IMR-90 (cell line): ENCODE data around the gene RFTN1. TPM values are rescaled to one million over a fixed set of nuclear protein-coding genes. Genes with fewer than 3 reads are reported as not detected.

Experiments used
- ATAC-seq: fragments of 200-7000 bp; cut with Tn5 transposase; 2 replicates; pipeline ENCODE4 v1.9.1; 2020; ENCODE audit warnings: low read depth, mild to moderate bottlenecking, moderate library complexity
- BruUV-seq: library from RNA; stranded (reverse); fragments of 400-500 nt; replicated peaks from 2 replicates; lab custom pipeline; 2021; lab: Mats Ljungman, UMichigan
- CTCF ChIA-PET: fragments of 300-600 bp; formaldehyde crosslinking; extraction: SDS; loops from one replicate; lab custom pipeline; 2021; ENCODE audit warnings: antibody characterized with exemption; lab: Yijun Ruan, JAX
- POLR2A ChIA-PET: fragments of 300-600 bp; sonication (Branson Sonifier 250); formaldehyde crosslinking; loops from one replicate; lab custom pipeline; 2022; ENCODE audit warnings: antibody characterized with exemption; ENCODE audit not compliant: unreplicated experiment; lab: Charles Lee
- DNase-seq: peaks from one replicate; pipeline ENCODE4 v3.0.0; 2013
- H2AFZ ChIP-seq: replicated peaks from 2 replicates; pipeline ENCODE3; 2013; ENCODE audit warnings: low read length, mild to moderate bottlenecking; ENCODE audit not compliant: poor library complexity
- H2AK5ac ChIP-seq: 2 replicates; pipeline ENCODE4 v1.6.1; 2013; ENCODE audit warnings: low read depth, low read length, inconsistent platforms
- H2AK9ac ChIP-seq: replicated peaks from 2 replicates; pipeline ENCODE3; 2013; ENCODE audit warnings: mild to moderate bottlenecking, low read depth, low read length, moderate library complexity; ENCODE audit not compliant: poor library complexity
- H2BK120ac ChIP-seq: 2 replicates; pipeline ENCODE4 v1.6.1; 2013; ENCODE audit warnings: low read depth, low read length, inconsistent platforms
- H2BK15ac ChIP-seq: 3 replicates; pipeline ENCODE4 v1.6.1; 2013; ENCODE audit warnings: low read depth, low read length, inconsistent platforms
- H2BK20ac ChIP-seq: 2 replicates; pipeline ENCODE4 v1.6.1; 2013; ENCODE audit warnings: low read depth, mild to moderate bottlenecking, inconsistent platforms, low read length, moderate library complexity
- H2BK5ac ChIP-seq: 2 replicates; pipeline ENCODE4 v1.6.1; 2013; ENCODE audit warnings: mild to moderate bottlenecking, low read depth, low read length, inconsistent platforms; ENCODE audit not compliant: poor library complexity, severe bottlenecking
- H3K14ac ChIP-seq: replicated peaks from 2 replicates; pipeline ENCODE4 v1.6.1; 2013; ENCODE audit warnings: low read depth, low read length, inconsistent platforms
- H3K18ac ChIP-seq: 2 replicates; pipeline ENCODE4 v1.6.1; 2013; ENCODE audit warnings: low read depth, low read length, control low read depth
- H3K23ac ChIP-seq: 2 replicates; pipeline ENCODE4 v1.6.1; 2013; ENCODE audit warnings: low read depth, low read length, inconsistent platforms
- H3K27ac ChIP-seq: 2 replicates; pipeline ENCODE4 v1.5.1; 2013; ENCODE audit warnings: mild to moderate bottlenecking, control low read depth, low read length; ENCODE audit not compliant: insufficient read depth
- H3K27me3 ChIP-seq: 2 replicates; pipeline ENCODE4 v1.6.1; 2013; ENCODE audit warnings: low read length; ENCODE audit not compliant: control insufficient read depth, insufficient read depth
- H3K36me3 ChIP-seq: 2 replicates; pipeline ENCODE4 v1.6.1; 2013; ENCODE audit warnings: low read length, mixed read lengths; ENCODE audit not compliant: control insufficient read depth, insufficient read depth
- H3K4ac ChIP-seq: 2 replicates; pipeline ENCODE4 v1.6.1; 2013; ENCODE audit warnings: low read depth, low read length, inconsistent platforms
- H3K4me1 ChIP-seq: 2 replicates; pipeline ENCODE4 v1.6.1; 2013; ENCODE audit warnings: low read length, mixed read lengths; ENCODE audit not compliant: control insufficient read depth, insufficient read depth
- H3K4me2 ChIP-seq: 2 replicates; pipeline ENCODE4 v1.6.1; 2013; ENCODE audit warnings: low read depth, mild to moderate bottlenecking, control low read depth, low read length, moderate library complexity
- H3K4me3 ChIP-seq: 2 replicates; pipeline ENCODE4 v1.5.1; 2013; ENCODE audit warnings: low read depth, mild to moderate bottlenecking, control low read depth, low read length, moderate library complexity; ENCODE audit not compliant: insufficient read depth
- H3K56ac ChIP-seq: 2 replicates; pipeline ENCODE4 v1.6.1; 2013; ENCODE audit warnings: low read length, inconsistent platforms; ENCODE audit not compliant: insufficient read depth; ENCODE audit errors: extremely low read depth
- H3K79me1 ChIP-seq, 2 experiments: 2 replicates each; pipeline ENCODE4 v1.6.1; 2013; ENCODE audit warnings: low read length in 2 of 2, inconsistent platforms in 1 of 2, low read depth in 1 of 2
- H3K9ac ChIP-seq: 2 replicates; pipeline ENCODE4 v1.6.1; 2013; ENCODE audit warnings: low read depth, low read length, control low read depth
- H3K9me1 ChIP-seq: 2 replicates; pipeline ENCODE4 v1.6.1; 2013; ENCODE audit warnings: low read length, inconsistent platforms; ENCODE audit not compliant: insufficient read depth
- H3K9me3 ChIP-seq: 2 replicates; pipeline ENCODE4 v1.6.1; 2013; ENCODE audit warnings: low read length; ENCODE audit not compliant: control insufficient read depth, insufficient read depth
- H4K20me1 ChIP-seq: 2 replicates; pipeline ENCODE4 v1.6.1; 2013; ENCODE audit warnings: low read length, inconsistent platforms; ENCODE audit not compliant: insufficient read depth
- H4K5ac ChIP-seq: 2 replicates; pipeline ENCODE4 v1.6.1; 2013; ENCODE audit warnings: mild to moderate bottlenecking, low read depth, low read length, control low read depth
- H4K8ac ChIP-seq, 2 experiments: 2 replicates each; pipeline ENCODE4 v1.6.1; 2013; ENCODE audit warnings: low read depth in 2 of 2, low read length in 2 of 2, control low read depth in 1 of 2, inconsistent platforms in 1 of 2
- H4K91ac ChIP-seq: 2 replicates; pipeline ENCODE4 v1.6.1; 2013; ENCODE audit warnings: low read depth, low read length, inconsistent platforms; ENCODE audit not compliant: insufficient read depth
- BHLHE40 ChIP-seq: fragments of 150-350 bp; IDR thresholded peaks from 2 replicates; pipeline ENCODE4 v1.6.1; 2016; ENCODE audit warnings: mild to moderate bottlenecking, low read depth, low read length
- CEBPB ChIP-seq: IDR thresholded peaks from 2 replicates; pipeline ENCODE4 v1.6.1; 2012; ENCODE audit warnings: low read depth, low read length, improper control_type of control experiment
- CHD1 ChIP-seq: IDR thresholded peaks from 2 replicates; pipeline ENCODE4 v1.6.1; 2012; ENCODE audit warnings: low read depth, low read length, improper control_type of control experiment
- MAFK ChIP-seq: IDR thresholded peaks from 2 replicates; pipeline ENCODE4 v1.6.1; 2012; ENCODE audit warnings: low read depth, low read length, improper control_type of control experiment
- RAD21 ChIP-seq: IDR thresholded peaks from 2 replicates; pipeline ENCODE4 v1.6.1; 2012; ENCODE audit warnings: low read length, improper control_type of control experiment
- RCOR1 ChIP-seq: IDR thresholded peaks from 2 replicates; pipeline ENCODE4 v1.6.1; 2012; ENCODE audit warnings: mild to moderate bottlenecking, low read length, improper control_type of control experiment; ENCODE audit not compliant: insufficient replicate concordance
- USF2 ChIP-seq: fragments of 150-350 bp; IDR thresholded peaks from 2 replicates; pipeline ENCODE4 v1.6.1; 2017; ENCODE audit warnings: mild to moderate bottlenecking, antibody characterized with exemption, low read length, low read depth
- WGBS, 2 experiments: methylation state at CpG; one replicate each; pipeline versions ENCODE4 v1.1.5 to v1.1.7; 2013; ENCODE audit warnings: missing lambda C conversion rate in 2 of 2; ENCODE audit not compliant: insufficient read length in 1 of 2; ENCODE audit errors: extremely low coverage in 2 of 2; 5-methylcytosine and 5-hydroxymethylcytosine counted together
- dilution Hi-C: fragments of 300-500 bp; cut with HindIII; formaldehyde crosslinking; loops from one replicate; pipeline ENCODE4 v1.14.3; 2018; ENCODE audit warnings: low sequenced_read_pairs; ENCODE audit not compliant: unreplicated experiment
- in situ Hi-C: fragments of 300-500 bp; cut with MboI; formaldehyde crosslinking; loops from 3 replicates; pipeline ENCODE4 v1.14.3; 2019; ENCODE audit warnings: low sequenced_read_pairs, inconsistent platforms, mixed read lengths
- intact Hi-C: fragments of 100-400 bp; cut with micrococcal nuclease; formaldehyde crosslinking; loops from 2 replicates; pipeline ENCODE4 v1.10.0; 2022
- polyA plus RNA-seq, 3 experiments: library from polyadenylated mRNA; depleted of rRNA; stranded (reverse); fragments of >200 nt; gene quantifications; 2 replicates each; pipeline ENCODE4 v1.2.3, GENCODE V29; 2012; ENCODE audit warnings: low replicate concordance in 1 of 3
- total RNA-seq: library from RNA; depleted of rRNA; stranded (reverse); fragments of >200 nt; gene quantifications from 2 replicates; pipeline ENCODE4 v1.2.3, GENCODE V29; 2012

The RFTN1 gene
- total and polyA plus RNA-seq, 2 of the 4 experiments (the other 2 are of a cell fraction), result 45.0 to 52.0 TPM

- Histone ChIP-seq H4K5ac (no peak overlapping the region), H3K14ac (no peak overlapping the region), H2AK9ac (no peak overlapping the region), H3K4me3 (no peak overlapping the region), H3K4me2 (no peak overlapping the region), H3K4me1 (no peaks in the 10 kb centered on the region; the same call in 1 of the 2 replicates), H3K9me3 (peaks cover 5% of the 10 kb centered on the region; the same call in 1 of the 2 replicates), H4K91ac (no peak overlapping the region), H3K79me1 (no peaks in the 10 kb centered on the region), H3K9me1 (no peaks in the 10 kb centered on the region), H2BK120ac (no peak overlapping the region), H3K9ac (no peak overlapping the region), H3K27ac (no peak overlapping the region), H2BK5ac (no peak overlapping the region), H4K8ac (no peak overlapping the region), H2BK15ac (no peak overlapping the region), H4K20me1 (no peaks in the 10 kb centered on the region), H2AFZ (no peak overlapping the region), H3K23ac (no peak overlapping the region), H2AK5ac (no peak overlapping the region), H3K56ac (no peak overlapping the region), H3K4ac (no peak overlapping the region), H3K27me3 (peaks cover 19% of the 10 kb centered on the region), H2BK20ac (no peak overlapping the region), H3K18ac (no peak overlapping the region), H3K36me3 (no peaks in the 10 kb centered on the region)
- CTCF ChIA-PET, result interaction anchor here (0.6 to 1.0 kb wide), 3 partner anchors 16 to 263 kb away, joined by 3 read pairs; no protein-coding TSS in a partner anchor
- in situ Hi-C loops (loop anchor here (5.0 kb wide), 1 partner anchor 265 kb away; no protein-coding TSS in a partner anchor), intact Hi-C loops (loop anchor here (5.0 kb wide), 1 partner anchor 955 kb away; no protein-coding TSS in a partner anchor), dilution Hi-C loops (no loop called here)
- POLR2A ChIA-PET, result no interaction called here
- WGBS, 2 experiments, result 100% methylated on average over 1 of the region's 3 CpGs; no CpG with 5 or more reads in 1 of the 2 experiments
- TF ChIP-seq USF2, result no peak
- TF ChIP-seq BHLHE40, result no peak
- no peak for TF ChIP-seq RAD21
- TF ChIP-seq CHD1, result no peak
- TF ChIP-seq MAFK, result no peak
- no peak for TF ChIP-seq CEBPB
- TF ChIP-seq RCOR1, result no peak
- no peak for ATAC-seq
- BruUV-seq, result no TSS peak
- no peak for DNase-seq
These were observed 39.3 kb upstream of the RFTN1 start for GRCh38 chr3:16552757-16553156.
